ENCODE results near the gene ZNF618.

The ZNF618 gene

DNA sequence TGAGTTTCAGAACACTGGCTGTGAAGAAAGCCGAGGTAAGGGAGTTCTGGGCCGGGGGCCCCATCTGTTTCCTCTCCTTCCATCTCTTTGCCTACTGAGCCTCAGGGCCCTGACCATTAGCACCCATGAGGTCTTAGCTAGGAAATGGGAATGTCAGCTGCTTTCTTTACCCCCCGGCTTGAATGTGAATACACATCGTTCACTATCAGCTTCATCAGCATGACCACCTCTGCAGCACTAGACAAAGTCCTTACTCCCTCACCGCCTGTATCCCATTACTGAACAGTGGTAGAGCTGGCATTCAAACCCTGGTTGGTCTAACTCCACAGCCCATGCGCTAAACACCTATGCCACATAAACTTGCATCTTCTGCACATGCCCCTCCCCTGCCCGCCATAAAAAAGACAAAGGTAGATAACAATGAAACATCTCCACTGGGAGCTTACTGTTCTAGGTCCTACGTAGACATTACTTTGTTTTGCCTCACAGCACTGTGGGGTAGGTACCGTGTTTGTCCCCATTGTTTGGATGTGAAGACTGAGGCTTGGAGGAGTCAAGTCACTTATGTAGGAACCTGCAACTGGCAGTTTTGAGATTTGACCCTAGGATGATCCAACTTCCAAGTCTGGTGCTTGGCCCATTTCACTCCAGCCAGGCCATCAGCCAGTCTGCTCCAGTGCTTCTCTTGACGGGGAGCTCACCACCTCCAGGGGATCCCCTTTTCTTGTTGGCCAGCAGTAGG is 108.7 kb downstream of the ZNF618 start:
- no peak for DNase-seq
- H3K36me3 ChIP-seq (ENCODE audit: insufficient read depth, low read length): no peaks in the 10 kb centered on the region

DNA sequence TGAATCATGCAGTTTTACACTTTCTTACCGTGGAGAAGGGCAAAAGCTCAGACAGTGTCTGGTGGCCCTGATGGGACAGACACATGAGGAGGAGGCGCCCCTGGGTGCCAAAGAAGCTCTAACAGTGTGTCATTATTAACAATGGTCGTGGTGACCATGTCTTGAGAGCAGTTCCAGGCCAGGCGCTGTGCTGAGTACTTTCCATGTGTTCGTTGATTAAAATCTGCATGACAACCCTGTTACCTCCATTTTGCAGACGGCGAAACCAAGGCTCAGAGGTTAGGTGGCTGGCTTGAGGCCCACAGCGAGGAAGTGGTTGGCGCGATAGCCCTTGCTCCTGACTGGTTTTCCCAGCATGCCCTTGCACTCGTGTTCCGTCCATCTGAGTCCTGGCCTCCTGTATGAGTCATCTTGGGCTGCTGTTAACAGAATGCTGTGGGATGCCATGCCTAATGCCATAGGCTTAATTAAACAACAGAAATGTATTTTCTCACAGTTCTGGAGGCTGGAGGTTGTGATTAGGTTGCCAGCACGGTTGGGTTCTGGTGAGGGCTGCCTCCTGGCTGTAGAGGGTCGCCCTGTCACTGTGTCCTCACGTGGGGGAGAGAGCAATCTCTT is 110.0 kb downstream of the ZNF618 start:
- no peak overlapping the region for H3K4me2 ChIP-seq (ENCODE audit: insufficient read depth, low read length)
- H2AFZ ChIP-seq (ENCODE audit: low read depth, low read length): no peak overlapping the region
- TF ChIP-seq CTCF (IDR thresholded peaks at IDR 0.05; ENCODE audit: borderline replicate concordance, extremely low read depth, low read length, poor library complexity, severe bottlenecking) (no peak), EZH2 (IDR thresholded peaks at IDR 0.05; ENCODE audit: borderline replicate concordance, low read depth, low read length, severe bottlenecking) (no peak)
- no peaks in the 10 kb centered on the region for H3K27me3 ChIP-seq (ENCODE audit: insufficient read depth, low read length, poor library complexity)
- H3K4me1 ChIP-seq (ENCODE audit: insufficient read depth, low read length): no peaks in the 10 kb centered on the region
- H4K20me1 ChIP-seq (ENCODE audit: insufficient read depth, low read length): no peaks in the 10 kb centered on the region
- no peaks in the 10 kb centered on the region for H3K79me2 ChIP-seq (ENCODE audit: insufficient read depth, low read length)
- ATAC-seq (ENCODE audit: insufficient read depth, low read depth) (no peak), DNase-seq (no peak)
- H3K4me3 ChIP-seq (ENCODE audit: low read depth in 1 of 2, low read length in 2 of 2): no peak overlapping the region
- H3K36me3 ChIP-seq (ENCODE audit: insufficient read depth, low read length): no peaks in the 10 kb centered on the region
- no peak overlapping the region for H3K27ac ChIP-seq (ENCODE audit: low read length)
- H3K9me3 ChIP-seq (ENCODE audit: insufficient read depth, low read length, severe bottlenecking): no peaks in the 10 kb centered on the region
- H3K9ac ChIP-seq (ENCODE audit: low read depth, low read length): no peak overlapping the region

More for the DNA sequence above, 108.7 kb downstream of the ZNF618 start:
- Histone ChIP-seq H3K27me3 (ENCODE audit: insufficient read depth, low read length, poor library complexity) (no peaks in the 10 kb centered on the region), H3K4me1 (ENCODE audit: insufficient read depth, low read length) (no peaks in the 10 kb centered on the region), H3K4me2 (ENCODE audit: insufficient read depth, low read length) (no peak overlapping the region), H3K79me2 (ENCODE audit: insufficient read depth, low read length) (no peaks in the 10 kb centered on the region), H3K27ac (ENCODE audit: low read length) (no peak overlapping the region), H3K9ac (ENCODE audit: low read depth, low read length) (no peak overlapping the region), H3K9me3 (ENCODE audit: insufficient read depth, low read length, severe bottlenecking) (no peaks in the 10 kb centered on the region), H3K4me3 (ENCODE audit: low read depth in 1 of 2, low read length in 2 of 2) (no peak overlapping the region), H2AFZ (ENCODE audit: low read depth, low read length) (no peak overlapping the region), H4K20me1 (ENCODE audit: insufficient read depth, low read length) (no peaks in the 10 kb centered on the region)
- no peak for TF ChIP-seq CTCF (IDR thresholded peaks at IDR 0.05; ENCODE audit: borderline replicate concordance, extremely low read depth, low read length, poor library complexity, severe bottlenecking)
- no peak for TF ChIP-seq EZH2 (IDR thresholded peaks at IDR 0.05; ENCODE audit: borderline replicate concordance, low read depth, low read length, severe bottlenecking)
- no peak for ATAC-seq (ENCODE audit: insufficient read depth, low read depth)

GRCh38 chr9:113986931-113987330 is 110.8 kb downstream of the ZNF618 start:
- no peak overlapping the region for H3K27ac ChIP-seq (ENCODE audit: low read length)
- H3K9ac ChIP-seq (ENCODE audit: low read depth, low read length): no peak overlapping the region
- H3K4me2 ChIP-seq (ENCODE audit: insufficient read depth, low read length): no peak overlapping the region
- H3K4me1 ChIP-seq (ENCODE audit: insufficient read depth, low read length): no peaks in the 10 kb centered on the region
- H3K9me3 ChIP-seq (ENCODE audit: insufficient read depth, low read length, severe bottlenecking): no peaks in the 10 kb centered on the region
- no peak overlapping the region for H2AFZ ChIP-seq (ENCODE audit: low read depth, low read length)
- no peaks in the 10 kb centered on the region for H3K36me3 ChIP-seq (ENCODE audit: insufficient read depth, low read length)
- H3K4me3 ChIP-seq (ENCODE audit: low read depth in 1 of 2, low read length in 2 of 2): no peak overlapping the region
- TF ChIP-seq CTCF (IDR thresholded peaks at IDR 0.05; ENCODE audit: borderline replicate concordance, extremely low read depth, low read length, poor library complexity, severe bottlenecking): no peak
- no peak for TF ChIP-seq EZH2 (IDR thresholded peaks at IDR 0.05; ENCODE audit: borderline replicate concordance, low read depth, low read length, severe bottlenecking)
- DNase-seq (no peak), ATAC-seq (ENCODE audit: insufficient read depth, low read depth) (no peak)
- no peaks in the 10 kb centered on the region for H3K27me3 ChIP-seq (ENCODE audit: insufficient read depth, low read length, poor library complexity)
- H3K79me2 ChIP-seq (ENCODE audit: insufficient read depth, low read length): no peaks in the 10 kb centered on the region
- H4K20me1 ChIP-seq (ENCODE audit: insufficient read depth, low read length): no peaks in the 10 kb centered on the region
